GM19025 (cell line): ENCODE results near the gene L3MBTL1.
"Not testable (repeated sequence)": the region's sequence is repeated elsewhere in the genome, so short reads cannot be mapped to it uniquely, and the experiment has no call there.

Experiments
- ATAC-seq: cut with Tn5 transposase; IDR thresholded peaks from one replicate; pipeline ENCODE4 v1.9.1; 2021; ENCODE audit warnings: mild to moderate bottlenecking, low read depth, moderate library complexity; ENCODE audit not compliant: unreplicated experiment

The L3MBTL1 gene

DNA sequence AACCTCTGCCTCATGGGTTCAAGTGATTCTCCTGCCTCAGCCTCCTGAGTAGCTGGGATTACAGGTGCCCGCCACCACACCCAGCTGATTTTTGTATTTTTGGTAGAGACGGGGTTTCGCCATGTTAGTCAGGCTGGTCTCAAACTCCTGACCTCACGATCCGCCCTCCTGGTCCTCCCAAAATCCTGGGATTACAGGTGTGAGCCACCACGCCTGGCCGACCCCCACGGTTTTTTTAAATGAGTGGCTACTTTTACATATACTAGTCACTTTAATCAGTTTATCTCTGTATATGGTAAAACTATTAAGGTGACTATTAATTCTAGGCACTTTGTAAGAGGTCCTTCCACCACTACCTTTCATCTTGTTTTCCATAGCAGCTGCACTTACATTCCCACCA, 5.5 kb upstream of the L3MBTL1 start:
- ATAC-seq = not testable (repeated sequence)

DNA sequence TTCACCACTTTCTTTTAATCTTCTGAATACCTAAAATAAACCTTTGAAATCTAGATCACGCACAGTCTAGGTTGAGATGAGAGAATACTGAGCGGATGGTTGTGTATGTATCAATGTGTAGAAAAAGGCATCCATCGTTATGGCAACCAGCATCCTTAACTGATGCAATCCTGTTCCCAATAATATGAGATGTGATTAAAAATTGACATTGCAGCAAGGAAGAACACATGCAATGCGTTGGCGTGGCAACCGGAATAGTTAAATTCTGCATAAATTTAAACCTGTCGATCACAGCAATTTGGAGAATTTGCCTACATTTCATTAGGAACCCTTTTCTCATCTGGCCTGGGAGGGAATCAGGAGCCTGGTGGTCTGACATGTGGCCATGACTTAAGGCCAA, 1.3 kb upstream of the L3MBTL1 start:
- no peak for ATAC-seq

DNA sequence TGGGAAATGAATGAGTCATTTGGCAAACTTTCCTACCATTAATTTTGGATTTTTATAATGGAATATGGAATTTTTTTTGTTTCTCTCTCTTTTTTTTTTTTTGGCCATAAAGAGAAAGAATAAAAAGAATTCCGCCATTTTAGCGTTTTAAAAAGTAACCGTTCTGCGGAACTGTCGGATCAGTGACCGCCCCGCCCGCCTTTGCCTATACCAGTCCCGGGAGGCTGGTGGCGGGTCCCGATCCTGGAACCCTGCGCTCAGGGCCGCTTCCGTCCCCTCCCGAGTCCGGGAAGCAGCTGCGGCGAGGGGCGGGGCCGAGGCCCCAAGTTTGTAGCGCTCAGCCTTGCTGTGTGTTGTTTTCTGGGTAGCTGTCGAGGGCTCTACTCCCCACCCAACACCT, 609 bp downstream of the L3MBTL1 start:
- ATAC-seq = no peak

DNA sequence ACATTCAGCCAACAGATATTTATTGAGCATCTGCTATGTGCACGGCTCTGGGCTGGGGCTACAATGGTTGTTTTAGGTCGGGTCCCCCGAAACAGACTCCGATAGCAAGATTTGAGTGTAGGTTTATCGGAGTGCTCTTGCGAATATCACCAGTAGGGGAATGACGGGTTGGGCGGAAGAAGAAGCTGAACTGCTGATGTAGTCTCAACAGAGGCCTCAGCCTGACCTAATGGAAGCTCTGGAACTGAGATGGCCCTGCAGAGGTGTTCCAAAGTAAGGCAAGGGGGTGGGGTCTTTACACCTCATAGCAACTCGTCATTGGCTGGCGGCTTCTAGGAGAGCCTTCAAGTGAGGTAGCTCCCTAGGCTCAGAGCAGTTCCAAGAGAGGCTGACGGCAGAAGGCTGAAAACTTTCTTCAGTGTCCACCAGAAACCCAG, 1.1 kb downstream of the L3MBTL1 start:
- ATAC-seq = no peak

DNA sequence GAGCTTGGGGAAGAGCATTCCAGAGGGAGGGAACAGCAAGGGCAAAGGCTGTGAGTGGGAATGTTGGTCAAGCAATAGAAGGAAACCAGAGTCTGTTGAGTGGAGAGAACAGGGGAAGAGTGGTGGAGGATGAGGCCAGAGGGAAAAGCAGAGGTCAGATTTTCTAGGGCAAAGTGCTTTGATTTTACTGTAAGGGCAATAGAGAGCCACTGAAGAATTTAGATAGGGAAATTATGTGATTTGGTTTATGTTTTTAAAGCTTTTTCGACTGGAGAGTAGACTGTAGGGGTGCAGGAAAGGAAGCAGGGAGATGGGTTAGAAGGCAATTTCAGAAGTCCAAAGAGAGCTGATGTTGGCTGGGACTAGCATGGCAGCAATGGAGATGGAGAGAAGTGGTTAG, 4.4 kb downstream of the L3MBTL1 start:
- ATAC-seq = no peak

DNA sequence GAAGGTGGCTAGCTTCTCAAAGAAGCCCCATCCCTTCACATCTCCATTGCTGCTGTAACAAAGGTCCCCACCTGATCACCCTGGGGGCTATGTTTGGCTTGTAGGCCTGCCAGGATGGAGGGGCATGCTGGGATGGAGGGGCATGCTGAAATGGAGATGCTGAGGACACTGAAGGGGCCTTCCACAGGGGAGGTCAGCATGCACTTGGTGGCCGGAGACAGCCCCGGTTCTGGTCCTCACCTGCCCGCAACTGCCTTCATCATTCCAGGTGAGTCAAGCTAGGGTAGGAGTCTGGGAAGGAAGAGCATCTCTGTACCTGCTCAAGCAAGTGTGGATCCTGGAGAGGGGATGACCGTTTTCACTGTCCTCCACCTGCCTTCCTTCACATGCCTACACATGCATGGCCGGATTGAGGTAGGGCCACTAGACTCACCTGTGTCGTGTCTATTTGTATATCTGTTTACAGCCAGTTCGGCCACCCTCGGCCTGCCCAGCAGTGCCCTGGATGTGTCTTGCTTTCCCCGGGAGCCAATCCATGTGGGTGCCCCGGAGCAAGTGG, 6.0 kb downstream of the L3MBTL1 start:
- ATAC-seq = peak; percentile 2

DNA sequence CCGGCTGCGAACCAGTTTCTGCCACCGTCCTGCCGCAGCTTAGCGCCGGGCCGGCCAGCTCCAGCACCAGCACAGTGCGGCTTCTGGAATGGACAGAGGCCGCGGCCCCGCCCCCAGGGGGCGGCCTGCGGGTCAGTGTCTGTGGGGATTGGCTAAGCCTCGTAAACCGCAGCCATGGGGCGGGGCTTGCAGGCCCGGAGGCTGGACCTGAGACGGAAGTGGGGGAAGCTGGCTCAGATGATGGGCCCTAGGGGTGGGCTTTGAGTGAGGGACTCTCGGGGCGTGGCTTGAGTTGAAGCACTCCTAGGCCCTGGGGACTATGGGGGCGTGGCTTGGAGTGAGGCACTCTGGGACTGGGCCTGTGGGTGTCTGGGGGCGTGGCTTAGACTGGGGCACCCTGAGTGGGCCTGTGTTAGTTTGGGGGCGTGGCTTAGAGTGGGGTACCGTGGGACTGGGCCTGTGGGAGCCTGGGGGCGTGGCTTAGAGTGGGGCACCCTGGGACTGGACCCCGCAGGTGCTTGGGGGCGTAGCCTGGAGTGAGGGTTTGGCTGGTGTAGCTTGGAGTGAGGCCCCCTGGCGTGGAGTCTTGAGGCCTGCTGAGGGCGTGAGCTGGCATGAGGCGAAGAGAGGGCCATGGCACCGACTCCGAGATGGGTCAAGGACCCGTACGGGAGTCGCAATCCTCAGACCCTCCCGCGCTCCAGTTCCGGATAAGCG, 6.6 kb downstream of the L3MBTL1 start:
- ATAC-seq = peak; percentile 79

DNA sequence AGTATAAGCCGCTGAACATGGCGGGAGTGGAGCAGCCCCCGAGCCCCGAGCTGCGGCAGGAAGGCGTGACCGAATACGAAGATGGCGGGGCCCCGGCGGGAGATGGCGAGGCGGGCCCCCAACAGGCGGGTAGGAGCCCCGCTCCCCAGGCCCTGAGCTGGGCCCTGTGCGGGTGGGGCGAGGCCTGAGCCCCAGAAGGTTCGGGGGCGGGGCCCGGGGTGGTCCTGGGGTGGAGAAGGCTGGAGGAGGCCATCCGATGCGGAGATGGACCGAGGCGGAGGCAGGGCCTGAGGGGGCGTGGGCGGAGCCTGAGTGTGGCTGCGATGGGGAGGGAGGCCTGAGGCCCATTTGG, 7.1 kb downstream of the L3MBTL1 start:
- ATAC-seq = peak; percentile 4

DNA sequence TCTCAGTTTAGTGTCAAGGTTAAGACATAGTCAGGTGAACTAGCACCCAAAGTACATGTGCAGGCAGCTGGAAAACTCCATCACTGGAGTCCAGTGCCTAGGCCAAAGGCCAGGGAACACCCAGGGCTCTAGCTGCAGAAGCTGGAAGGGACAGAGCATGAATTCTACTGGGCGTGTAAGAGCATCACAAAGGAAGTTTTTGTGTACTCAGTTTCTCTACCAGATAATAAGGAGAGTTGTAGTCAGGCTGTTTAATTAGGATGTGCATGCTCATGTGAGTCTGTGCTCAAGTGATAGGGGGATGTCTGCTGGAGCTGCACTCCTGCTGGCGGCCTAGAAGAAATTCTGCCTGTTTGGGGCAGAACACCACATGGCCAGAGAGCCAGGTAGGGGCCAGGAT, 8.1 kb downstream of the L3MBTL1 start:
- no peak for ATAC-seq

DNA sequence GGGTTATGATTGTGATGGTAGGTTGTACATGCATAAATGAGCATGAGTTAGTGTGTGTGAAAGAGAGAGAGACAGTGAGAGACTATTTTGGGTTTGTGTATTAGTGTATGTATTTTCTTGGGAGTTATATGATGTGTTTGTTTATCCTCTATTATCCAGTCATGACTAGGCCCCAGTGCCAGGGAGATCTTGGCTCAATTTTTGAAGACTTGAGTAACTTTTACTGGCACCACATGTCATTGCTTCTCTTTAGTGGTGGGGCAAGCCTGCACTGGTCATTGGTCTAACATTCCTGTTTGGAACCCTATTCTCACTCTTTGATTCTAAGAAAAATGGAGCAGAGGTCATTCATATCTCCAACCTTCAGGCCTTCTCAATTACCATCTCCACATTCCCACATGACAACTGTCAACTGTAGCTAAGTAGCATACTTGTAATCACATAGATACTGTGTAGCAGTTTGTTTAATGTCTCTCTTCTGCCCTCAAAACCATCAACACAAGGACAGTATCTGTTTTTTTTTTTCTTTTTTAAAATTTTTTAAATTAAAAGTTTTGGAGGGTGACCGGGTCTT, 8.8 kb downstream of the L3MBTL1 start:
- no peak for ATAC-seq

DNA sequence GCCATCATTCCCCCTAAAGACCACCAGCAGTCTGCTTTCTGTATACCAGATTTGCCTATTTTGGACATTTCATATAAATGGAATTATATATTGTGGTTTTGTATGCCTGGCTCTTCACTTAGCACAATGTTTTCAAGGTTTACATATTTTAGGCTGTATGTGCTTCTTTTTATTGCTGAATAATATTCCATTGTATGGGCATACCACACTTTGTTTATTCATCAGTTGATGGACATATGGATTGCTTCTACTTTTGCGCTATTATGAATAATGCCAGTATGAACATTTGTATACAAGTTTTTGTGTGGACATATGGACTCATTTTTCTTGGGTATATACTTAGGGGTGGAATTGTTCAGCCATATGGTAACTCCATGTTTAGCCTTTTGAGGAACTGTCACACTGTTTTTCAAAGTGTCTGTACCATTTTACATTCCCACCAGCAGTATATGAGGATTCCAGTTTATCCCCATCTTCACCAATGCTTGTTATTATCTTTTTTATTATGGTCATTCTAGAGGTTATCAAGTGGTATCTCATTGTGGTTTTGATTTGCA, 12.7 kb downstream of the L3MBTL1 start:
- ATAC-seq = no peak

DNA sequence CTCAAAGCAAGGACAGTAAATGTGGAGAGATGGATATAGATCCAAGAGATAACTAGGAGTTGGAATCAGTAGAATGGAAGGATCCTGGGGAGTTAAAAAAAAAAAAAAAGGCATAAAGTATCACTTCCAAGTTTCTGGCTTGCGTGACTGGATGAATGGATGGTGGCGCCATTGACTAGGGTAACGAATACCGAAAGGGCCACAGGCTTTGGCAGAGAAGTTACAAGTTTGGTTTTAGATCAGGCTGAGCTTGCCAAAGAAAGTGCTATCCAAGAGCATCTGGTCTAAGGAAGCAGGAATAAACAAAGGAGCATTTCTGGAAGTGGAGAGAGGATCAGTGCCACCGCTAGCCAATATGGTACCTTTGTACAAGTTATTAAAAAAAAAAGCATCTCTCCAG, 17.5 kb downstream of the L3MBTL1 start:
- no peak for ATAC-seq

DNA sequence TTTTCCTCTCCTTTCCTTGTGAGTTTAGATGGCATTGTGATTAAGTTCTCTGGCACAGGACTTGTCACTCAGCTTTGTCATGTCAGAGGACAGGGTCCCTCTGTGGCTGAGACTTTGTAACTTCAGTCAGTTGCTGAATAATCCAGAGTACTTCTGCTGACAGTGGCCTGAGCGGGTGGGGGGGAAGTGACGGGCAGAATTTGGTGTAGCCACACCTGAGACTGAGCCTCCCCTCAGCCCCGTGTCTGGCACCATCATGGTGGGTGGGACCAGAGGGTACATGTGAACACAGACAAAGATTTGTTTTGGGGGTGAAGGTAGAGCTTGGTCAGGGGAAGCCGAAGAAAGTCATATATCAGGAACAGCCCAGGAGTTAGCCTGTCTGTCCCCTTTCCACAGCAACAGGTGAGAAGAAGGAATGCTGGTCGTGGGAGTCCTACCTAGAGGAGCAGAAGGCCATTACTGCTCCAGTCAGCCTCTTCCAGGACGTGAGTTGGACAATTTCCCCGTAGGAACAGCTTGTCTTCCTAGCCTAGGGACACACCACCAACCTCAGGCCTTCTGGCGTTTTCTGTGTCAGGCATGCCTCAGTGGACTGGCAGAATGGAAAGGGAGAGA, 20.9 kb downstream of the L3MBTL1 start:
- no peak for ATAC-seq

DNA sequence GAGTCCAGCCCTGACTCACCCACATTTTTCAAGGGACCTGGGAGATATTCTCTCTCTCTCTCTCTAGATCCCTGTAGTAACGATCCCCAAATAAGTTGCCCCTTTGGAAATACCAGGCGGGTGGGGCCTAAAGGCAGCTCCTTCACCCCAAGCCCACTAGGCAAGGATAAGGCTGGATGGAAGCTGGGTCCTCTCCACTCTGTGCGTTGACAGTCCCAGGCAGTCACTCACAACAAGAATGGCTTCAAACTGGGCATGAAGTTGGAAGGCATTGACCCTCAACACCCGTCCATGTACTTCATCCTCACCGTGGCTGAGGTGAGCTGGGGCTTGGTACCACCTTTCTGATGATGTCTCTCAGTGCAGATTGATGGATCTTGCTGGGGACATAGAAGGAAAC, 21.6 kb downstream of the L3MBTL1 start:
- no peak for ATAC-seq

DNA sequence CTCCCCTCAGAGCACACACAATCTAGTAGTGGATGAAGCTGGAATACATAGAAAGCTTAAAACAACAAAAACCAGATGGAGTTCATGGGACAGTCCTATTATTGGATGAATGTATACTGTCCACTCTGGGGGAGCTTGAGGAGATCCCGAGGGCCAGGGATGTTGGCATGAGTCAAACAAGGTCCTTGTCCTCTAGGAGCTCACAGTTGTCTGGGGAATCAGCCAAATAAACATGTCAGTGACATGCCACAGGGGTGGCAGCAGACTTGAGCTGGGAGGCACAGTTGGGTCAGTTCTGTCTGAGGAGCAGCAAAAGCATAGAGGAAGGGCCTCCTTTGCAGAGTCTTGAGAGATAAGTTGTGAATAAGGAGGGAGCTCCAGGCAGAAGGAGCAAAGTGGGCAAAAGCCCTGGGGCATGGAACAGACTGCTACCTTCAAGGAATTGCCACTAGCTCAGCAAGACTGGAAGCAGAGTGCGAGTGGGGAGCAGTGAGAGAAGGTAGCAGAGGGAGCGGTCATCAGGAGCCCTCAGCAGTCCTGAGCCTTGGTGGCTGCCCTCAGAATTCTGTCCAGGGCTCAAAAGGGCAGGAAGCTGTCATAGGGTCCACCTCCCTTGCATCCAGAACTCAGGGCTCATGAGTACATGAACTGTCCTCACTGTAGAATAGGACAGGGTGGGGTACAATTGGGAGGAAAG, 22.1 kb downstream of the L3MBTL1 start:
- ATAC-seq = no peak

DNA sequence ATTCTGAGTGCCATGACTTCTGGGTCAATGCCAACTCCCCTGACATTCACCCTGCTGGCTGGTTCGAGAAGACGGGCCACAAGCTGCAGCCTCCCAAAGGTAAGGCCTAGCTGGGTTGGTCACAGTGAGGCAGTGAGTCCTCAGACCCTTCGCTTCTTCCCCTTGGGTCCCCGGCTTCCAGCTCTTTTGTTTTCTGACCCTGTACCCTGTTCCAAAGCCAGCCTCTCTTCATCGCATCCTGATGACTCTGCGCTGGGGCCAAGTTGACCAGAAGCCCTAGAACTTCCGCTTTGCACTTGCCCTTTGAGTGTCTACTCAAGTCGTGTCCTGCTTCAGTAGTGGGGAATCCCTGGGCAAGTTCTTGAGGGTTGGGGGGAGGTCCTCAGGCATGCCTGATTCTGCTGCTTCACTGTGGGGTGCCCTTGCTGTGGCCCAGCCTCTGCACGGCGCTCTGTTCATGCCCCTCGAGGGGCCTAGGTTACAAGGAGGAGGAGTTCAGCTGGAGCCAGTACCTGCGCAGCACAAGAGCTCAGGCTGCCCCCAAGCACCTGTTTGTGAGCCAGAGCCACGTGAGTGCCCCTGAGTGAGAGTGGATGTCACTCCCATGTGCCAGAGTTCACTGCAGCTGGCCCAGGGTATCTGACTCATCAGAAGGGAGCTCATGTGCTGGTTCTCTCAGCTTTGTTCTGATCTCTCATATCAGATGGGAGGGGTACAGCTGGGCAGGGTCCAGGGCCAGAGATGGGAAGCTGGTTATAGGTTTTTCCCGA, 23.0 kb downstream of the L3MBTL1 start:
- no peak for ATAC-seq

DNA sequence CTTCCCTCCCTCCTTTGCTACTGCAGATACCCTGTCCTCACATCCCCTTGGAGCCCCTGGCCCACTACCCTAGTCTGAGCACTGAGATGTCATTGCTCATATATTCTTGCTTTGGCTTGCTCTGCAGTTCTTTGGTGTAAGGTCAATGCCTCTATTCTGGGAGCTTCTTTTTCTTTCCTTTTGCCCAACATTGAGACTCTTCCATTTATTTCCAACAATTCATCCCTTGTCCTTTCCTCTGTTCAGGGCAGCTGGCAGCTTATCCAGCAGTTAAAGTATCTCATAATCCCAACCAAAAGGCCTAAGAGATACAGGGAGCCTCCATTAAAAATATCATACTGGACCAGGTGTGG, 23.6 kb downstream of the L3MBTL1 start:
- no peak for ATAC-seq

DNA sequence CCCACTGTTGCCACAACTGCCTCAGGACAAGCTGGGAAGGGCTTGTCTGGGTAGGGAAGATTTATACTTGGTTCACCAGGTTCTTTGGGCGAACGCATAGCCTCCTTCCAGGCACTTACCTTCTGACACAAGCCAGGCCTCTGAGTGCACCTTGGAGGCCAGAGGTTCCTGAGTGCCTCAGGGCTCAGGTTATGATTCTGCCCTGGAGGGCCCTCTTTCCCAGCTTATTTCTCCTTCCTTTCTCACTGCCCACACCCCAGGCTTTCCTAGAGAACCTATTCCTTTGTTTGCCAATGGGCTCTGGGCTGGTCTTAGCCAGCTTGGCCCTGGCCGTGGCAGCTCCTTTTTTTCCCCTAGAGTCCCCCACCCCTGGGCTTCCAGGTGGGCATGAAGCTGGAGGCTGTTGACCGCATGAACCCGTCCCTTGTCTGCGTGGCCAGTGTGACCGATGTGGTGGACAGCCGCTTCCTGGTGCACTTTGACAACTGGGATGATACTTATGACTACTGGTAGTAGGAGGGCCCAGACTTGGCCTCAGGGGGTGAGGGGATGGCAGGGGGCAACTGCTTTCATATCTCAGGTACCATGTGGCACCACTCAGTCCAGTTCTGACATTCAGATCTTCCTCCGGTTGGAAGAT, 25.0 kb downstream of the L3MBTL1 start:
- no peak for ATAC-seq

DNA sequence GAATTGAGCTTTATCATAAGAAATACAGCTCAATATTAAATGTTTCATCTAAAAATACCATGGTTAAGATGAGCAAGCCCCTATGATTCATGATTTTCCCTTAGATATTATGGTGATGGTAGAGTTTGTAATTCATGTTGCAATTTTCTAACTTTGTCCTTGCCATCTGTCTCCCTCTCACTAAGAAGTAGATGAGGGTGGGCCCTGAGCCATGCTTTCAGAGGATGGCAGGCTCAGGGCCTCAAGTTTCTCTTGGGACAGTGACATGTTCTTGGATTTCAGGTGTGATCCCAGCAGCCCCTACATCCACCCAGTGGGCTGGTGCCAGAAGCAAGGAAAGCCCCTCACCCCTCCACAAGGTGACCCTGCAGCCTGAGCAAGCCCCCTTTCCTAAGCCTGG, 25.6 kb downstream of the L3MBTL1 start:
- no peak for ATAC-seq

DNA sequence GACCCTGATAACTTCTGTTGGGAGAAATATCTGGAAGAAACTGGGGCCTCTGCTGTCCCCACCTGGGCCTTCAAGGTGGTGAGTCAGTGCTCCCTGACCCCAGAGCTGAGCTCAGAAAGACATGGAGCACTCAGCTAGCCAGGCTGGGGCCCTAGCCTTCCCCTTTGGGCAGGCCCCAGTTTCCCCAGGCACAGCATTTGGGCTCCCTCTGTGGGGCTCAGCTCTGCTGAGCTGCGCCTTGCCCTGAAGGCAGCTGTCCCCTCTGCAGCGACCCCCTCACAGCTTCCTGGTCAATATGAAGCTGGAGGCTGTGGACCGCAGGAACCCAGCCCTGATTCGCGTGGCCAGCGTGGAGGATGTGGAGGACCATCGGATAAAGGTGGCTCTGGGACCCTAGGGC, 26.5 kb downstream of the L3MBTL1 start:
- no peak for ATAC-seq
